OCI-LY7 (cell line): ENCODE measurements around the gene ZNF622.

Source experiments
- CTCF ChIP-seq: fragments of 200-600 bp; sonication (generic); conservative IDR thresholded peaks from 2 replicates; pipeline ENCODE4 v1.5.1; 2014; ENCODE audit warnings: mild to moderate bottlenecking, antibody characterized with exemption, low read length, moderate library complexity, mixed read lengths
- EZH2phosphoT487 ChIP-seq: fragments of 200-600 bp; sonication (generic); IDR thresholded peaks from 2 replicates; pipeline ENCODE4 v1.6.1; 2018; ENCODE audit warnings: low read depth, borderline replicate concordance, mild to moderate bottlenecking, mixed run types, antibody characterized with exemption, low read length, moderate library complexity, mixed read lengths

- no peak for TF ChIP-seq CTCF
- no peak for TF ChIP-seq EZH2phosphoT487
Measured at GRCh38 chr5:16480144-16480543, 14.5 kb upstream of the ZNF622 start.
